ENCODE data around the gene IPMK. TPM values are rescaled to one million over a fixed set of nuclear protein-coding genes. Genes with fewer than 3 reads are reported as not detected.

Gene IPMK
- total and polyA plus RNA-seq, 2 experiments from 2014 or later = 5.5 to 17.8 TPM

GRCh38 chr10:58189269-58189668, 78.4 kb downstream of the IPMK start:
- Histone ChIP-seq H4K20me1 (replicated peaks; ENCODE audit: insufficient read depth) (no peaks in the 10 kb centered on the region), H3K4me3 (no peak overlapping the region), H3K4me2 (no peak overlapping the region), H3K9me2 (ENCODE audit: insufficient read depth) (no peaks in the 10 kb centered on the region), H3K27me3 (ENCODE audit: insufficient read depth) (no peaks in the 10 kb centered on the region), H3F3A (replicated peaks; ENCODE audit: low read depth) (no peaks in the 10 kb centered on the region), H3K36me3 (ENCODE audit: insufficient read depth) (no peaks in the 10 kb centered on the region), H3K79me2 (replicated peaks; ENCODE audit: insufficient read depth) (no peaks in the 10 kb centered on the region), H2AFZ (no peak overlapping the region), H3K27ac (ENCODE audit: low read depth) (no peak overlapping the region), H3K4me1 (ENCODE audit: insufficient read depth) (no peaks in the 10 kb centered on the region; the same call in 1 of the 2 replicates)
- Mint-ChIP-seq H3K4me3 (no peak overlapping the region), H3K4me1 (peaks cover 5% of the 10 kb centered on the region; the same call in 2 of the 3 replicates), H3K27ac (peak overlapping the region; percentile 5; the same call in 1 of the 2 replicates), H3K36me3 (ENCODE audit: low read depth) (no peaks in the 10 kb centered on the region), H3K27me3 (ENCODE audit: insufficient read depth, low read depth, poor library complexity) (no peaks in the 10 kb centered on the region), H3K9me3 (no peaks in the 10 kb centered on the region)
- TF ChIP-seq EZH2 (IDR thresholded peaks at IDR 0.05; ENCODE audit: low read depth, unreplicated experiment) (no peak), ZNF462 (CRISPR knock-in tag; IDR thresholded peaks at IDR 0.05) (no peak), POLR2AphosphoS5 (IDR thresholded peaks at IDR 0.05; ENCODE audit: low read depth) (no peak), NANOG (IDR thresholded peaks at IDR 0.05; ENCODE audit: borderline replicate concordance) (no peak), ZNF331 (CRISPR knock-in tag; IDR thresholded peaks at IDR 0.05; ENCODE audit: low read depth) (no peak), ETS1 (IDR thresholded peaks at IDR 0.05) (no peak), ZNF114 (CRISPR knock-in tag; IDR thresholded peaks at IDR 0.05) (no peak), STAT1 (IDR thresholded peaks at IDR 0.05; ENCODE audit: unreplicated experiment) (no peak), CREB1 (CRISPR knock-in tag; IDR thresholded peaks at IDR 0.05; ENCODE audit: low read depth) (no peak), CTCF (conservative IDR thresholded peaks at IDR 0.05; ENCODE audit: low read depth in 2 of 2) (no peak), JUNB (IDR thresholded peaks at IDR 0.05; ENCODE audit: unreplicated experiment) (no peak), EZH2phosphoT487 (IDR thresholded peaks at IDR 0.05; ENCODE audit: unreplicated experiment) (no peak), REST (IDR thresholded peaks at IDR 0.05; ENCODE audit: unreplicated experiment) (no peak)
- DNase-seq (ENCODE audit: low spot score) (no peak), ATAC-seq (no peak)

Data from GM23338 (cell line).